Activated CD4-positive, alpha-beta T cell treated with anti-CD3 and anti-CD28 coated beads, Interleukin-2, amount 50 U/mL, for 48 hours (primary cell): ENCODE data around the gene CHURC1.

Experiments
- DNase-seq, 2 experiments: peaks; one replicate each; pipeline ENCODE4 v3.0.0-alpha.2; 2020

CHURC1 gene

GRCh38 chr14:64939817-64940190 is 25.5 kb downstream of the CHURC1 start:
- no peak for DNase-seq

- DNase-seq: no peak
Observed at GRCh38 chr14:64940336-64940910, 26.2 kb downstream of the CHURC1 start.

- no peak for DNase-seq
Observed at GRCh38 chr14:64942531-64943111, 28.4 kb downstream of the CHURC1 start, which contains the start of gene GPX2. Gene GPX2 (minus strand): TSS chr14:64942745. CDS start chr14:64942726, 19 bp downstream.

GRCh38 chr14:64943556-64943955 is 29.3 kb downstream of the CHURC1 start:
- no peak for DNase-seq

GRCh38 chr14:64944041-64944440 is 29.8 kb downstream of the CHURC1 start:
- no peak for DNase-seq

- no peak for DNase-seq
Observed at GRCh38 chr14:64944861-64945260, 30.6 kb downstream of the CHURC1 start.

GRCh38 chr14:64945431-64946178 is 31.4 kb downstream of the CHURC1 start:
- no peak for DNase-seq

- DNase-seq: no peak
Observed at GRCh38 chr14:64946310-64947045, 32.2 kb downstream of the CHURC1 start.

GRCh38 chr14:64947710-64948611 is 33.7 kb downstream of the CHURC1 start:
- DNase-seq: no peak

- no peak for DNase-seq
Observed at GRCh38 chr14:64948612-64949210, 34.5 kb downstream of the CHURC1 start.

- no peak for DNase-seq
Observed at GRCh38 chr14:64950889-64951288, 36.6 kb downstream of the CHURC1 start.

GRCh38 chr14:64951291-64951690 is 37.0 kb downstream of the CHURC1 start:
- no peak for DNase-seq

- DNase-seq: no peak
Observed at GRCh38 chr14:64951724-64952123, 37.5 kb downstream of the CHURC1 start.

- no peak for DNase-seq
Observed at GRCh38 chr14:64952598-64953309, 38.5 kb downstream of the CHURC1 start.

- DNase-seq: no peak
Observed at GRCh38 chr14:64953310-64953654, 39.0 kb downstream of the CHURC1 start.

- no peak for DNase-seq
Observed at GRCh38 chr14:64953661-64954060, 39.4 kb downstream of the CHURC1 start.

- DNase-seq: no peak
Observed at GRCh38 chr14:64954491-64955240, 40.4 kb downstream of the CHURC1 start.

- no peak for DNase-seq
Observed at GRCh38 chr14:64955297-64955696, 41.0 kb downstream of the CHURC1 start.

GRCh38 chr14:64956697-64957406 is 42.6 kb downstream of the CHURC1 start:
- DNase-seq: no peak

- DNase-seq: no peak
Observed at GRCh38 chr14:64958201-64958600, 43.9 kb downstream of the CHURC1 start.
